IPS-20b (cell line): Measurements from ENCODE around the gene NLRC3.

Source experiments
- H3K27ac ChIP-seq: one replicate; pipeline ENCODE4 v1.5.1; 2013; ENCODE audit warnings: low read length
- H3K27me3 ChIP-seq: 2 replicates; pipeline ENCODE4 v1.6.1; 2013; ENCODE audit warnings: mild to moderate bottlenecking, low read length, inconsistent platforms; ENCODE audit not compliant: insufficient read depth
- H3K36me3 ChIP-seq: 2 replicates; pipeline ENCODE4 v1.6.1; 2013; ENCODE audit warnings: low read depth, mild to moderate bottlenecking, inconsistent platforms, low read length, moderate library complexity; ENCODE audit not compliant: insufficient read depth
- H3K4me1 ChIP-seq: 2 replicates; pipeline ENCODE4 v1.6.1; 2013; ENCODE audit warnings: mild to moderate bottlenecking, control low read depth, inconsistent platforms, low read length, moderate library complexity; ENCODE audit not compliant: insufficient read depth
- H3K4me3 ChIP-seq: 2 replicates; pipeline ENCODE4 v1.5.1; 2013; ENCODE audit warnings: mild to moderate bottlenecking, low read length, inconsistent platforms
- H3K9ac ChIP-seq: 2 replicates; pipeline ENCODE4 v1.6.1; 2013; ENCODE audit warnings: low read depth, mild to moderate bottlenecking, inconsistent platforms, low read length, moderate library complexity
- H3K9me3 ChIP-seq: 2 replicates; pipeline ENCODE4 v1.6.1; 2013; ENCODE audit warnings: mild to moderate bottlenecking, low read depth, low read length, inconsistent platforms; ENCODE audit not compliant: insufficient read depth

The NLRC3 gene

DNA sequence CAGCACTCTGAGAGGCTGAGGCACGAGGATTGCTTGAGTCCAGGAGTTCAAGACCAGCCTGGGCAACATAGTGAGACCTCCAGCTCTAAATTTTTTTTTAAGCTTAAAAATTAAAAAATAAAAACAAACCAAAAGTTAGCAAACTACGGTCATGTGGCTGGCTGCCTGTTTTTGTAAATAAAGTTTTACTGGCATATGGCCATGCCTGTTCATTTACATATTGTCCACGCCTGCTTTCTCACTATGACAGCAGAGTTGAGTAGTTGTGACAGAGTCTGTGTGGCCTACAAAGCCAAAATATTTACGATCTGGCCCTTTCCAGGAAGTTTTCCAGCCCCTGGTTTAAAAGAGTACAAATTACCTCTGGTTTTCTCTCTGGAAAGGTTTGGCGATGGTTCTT lies 30.9 kb upstream of the NLRC3 start:
- Histone ChIP-seq H3K4me1 (peaks cover 10% of the 10 kb centered on the region; the same call in 1 of the 2 replicates), H3K27ac (no peak overlapping the region), H3K9me3 (no peaks in the 10 kb centered on the region), H3K4me3 (no peak overlapping the region), H3K9ac (no peak overlapping the region), H3K36me3 (peaks cover 27% of the 10 kb centered on the region), H3K27me3 (no peaks in the 10 kb centered on the region)

- peaks cover 7% of the 10 kb centered on the region; the same call in 1 of the 2 replicates for H3K4me1 ChIP-seq
- H3K36me3 ChIP-seq, result peaks cover 31% of the 10 kb centered on the region
- no peaks in the 10 kb centered on the region for H3K27me3 ChIP-seq
- no peak overlapping the region for H3K27ac ChIP-seq
- no peak overlapping the region; the same call in 1 of the 2 replicates for H3K9ac ChIP-seq
- H3K9me3 ChIP-seq, result no peaks in the 10 kb centered on the region
- no peak overlapping the region for H3K4me3 ChIP-seq
These were observed 30.4 kb upstream of the NLRC3 start for GRCh38 chr16:3607634-3608033.

DNA sequence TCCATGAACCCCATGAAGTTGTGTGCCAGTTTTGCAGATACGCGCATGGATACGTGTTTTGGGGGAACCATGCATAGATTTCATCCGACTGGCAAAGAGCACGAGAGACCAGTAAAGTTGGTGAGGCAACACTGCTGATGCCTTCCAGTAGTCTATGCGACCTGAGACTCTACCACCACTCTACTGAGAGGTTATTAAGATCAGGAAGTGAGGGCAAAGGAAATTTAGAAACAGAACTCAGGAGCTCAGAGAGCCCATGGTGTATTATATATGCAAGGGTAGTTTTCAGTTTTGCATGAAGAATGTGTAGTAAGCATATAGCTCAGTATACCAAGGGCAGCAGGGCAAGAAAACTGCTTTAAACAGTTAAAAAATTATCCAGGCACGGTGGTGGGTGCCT lies 30.0 kb upstream of the NLRC3 start:
- Histone ChIP-seq H3K36me3 (peaks cover 36% of the 10 kb centered on the region), H3K27me3 (no peaks in the 10 kb centered on the region), H3K9me3 (no peaks in the 10 kb centered on the region), H3K27ac (no peak overlapping the region), H3K9ac (no peak overlapping the region), H3K4me3 (no peak overlapping the region), H3K4me1 (peaks cover 6% of the 10 kb centered on the region; the same call in 1 of the 2 replicates)

DNA sequence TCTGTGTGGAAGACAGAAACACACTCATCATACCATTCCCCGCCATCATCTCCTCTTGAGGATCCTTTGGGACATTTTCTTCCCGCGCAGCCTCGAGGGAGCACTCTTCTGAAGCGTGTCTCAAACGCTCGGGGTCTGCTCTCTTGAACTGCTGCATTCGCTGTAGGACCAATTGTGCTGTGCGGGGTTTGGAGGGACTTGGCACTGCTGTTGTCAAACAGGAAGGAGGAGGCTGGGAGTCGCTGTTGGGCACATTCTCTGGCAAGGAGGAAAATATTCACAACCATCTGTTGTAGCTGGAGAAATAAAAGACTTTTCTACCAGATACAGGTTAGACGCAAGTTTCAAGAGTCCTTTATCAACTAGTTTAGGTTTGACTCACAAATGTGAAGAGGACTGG lies 29.2 kb upstream of the NLRC3 start:
- Histone ChIP-seq H3K27me3 (no peaks in the 10 kb centered on the region), H3K4me3 (no peak overlapping the region), H3K4me1 (peaks cover 6% of the 10 kb centered on the region; the same call in 1 of the 2 replicates), H3K27ac (no peak overlapping the region), H3K9ac (no peak overlapping the region), H3K9me3 (no peaks in the 10 kb centered on the region), H3K36me3 (peaks cover 43% of the 10 kb centered on the region)

GRCh38 chr16:3602320-3602653 lies 25.1 kb upstream of the NLRC3 start:
- no peaks in the 10 kb centered on the region for H3K27me3 ChIP-seq
- H3K27ac ChIP-seq, result no peak overlapping the region
- H3K9ac ChIP-seq, result no peak overlapping the region
- H3K36me3 ChIP-seq, result peaks cover 59% of the 10 kb centered on the region
- no peak overlapping the region for H3K4me3 ChIP-seq
- H3K4me1 ChIP-seq, result no peaks in the 10 kb centered on the region
- H3K9me3 ChIP-seq, result peaks cover 18% of the 10 kb centered on the region

DNA sequence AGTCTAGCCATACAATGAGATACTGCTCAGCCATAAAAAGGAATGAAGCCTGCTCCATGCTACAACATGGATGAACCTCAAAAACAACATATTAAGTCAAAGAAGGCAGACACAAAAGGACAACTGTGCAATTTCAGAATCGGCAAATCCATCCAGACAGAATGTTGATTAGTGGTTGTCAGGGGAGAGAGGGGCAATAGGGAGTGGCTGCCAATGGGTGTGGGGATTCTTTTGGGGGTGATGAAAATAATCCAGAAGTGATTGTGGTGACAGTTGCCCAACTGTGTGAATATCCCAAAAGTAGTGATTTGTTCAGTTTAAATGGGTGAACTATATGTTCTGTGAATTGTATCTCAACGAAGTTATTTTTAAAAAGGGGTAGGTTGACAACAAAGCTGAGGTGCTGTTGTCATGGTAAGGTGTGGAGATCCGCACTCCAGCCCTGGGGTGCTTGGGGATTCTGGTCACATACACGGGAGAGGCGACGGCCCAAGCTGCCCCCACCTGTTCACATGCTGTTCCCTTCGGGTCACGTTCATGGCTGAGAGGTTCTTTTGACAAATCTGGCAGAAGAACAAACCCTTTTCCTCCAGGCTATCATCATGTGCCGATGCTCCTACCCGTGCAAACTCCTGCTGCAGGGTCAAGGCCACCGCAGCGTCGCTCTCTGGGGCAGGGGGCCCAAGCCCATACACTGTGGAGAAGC lies 24.6 kb upstream of the NLRC3 start:
- Histone ChIP-seq H3K27ac (no peak overlapping the region), H3K9me3 (peaks cover 18% of the 10 kb centered on the region), H3K36me3 (peaks cover 59% of the 10 kb centered on the region), H3K4me3 (no peak overlapping the region), H3K27me3 (no peaks in the 10 kb centered on the region), H3K9ac (no peak overlapping the region), H3K4me1 (no peaks in the 10 kb centered on the region)

DNA sequence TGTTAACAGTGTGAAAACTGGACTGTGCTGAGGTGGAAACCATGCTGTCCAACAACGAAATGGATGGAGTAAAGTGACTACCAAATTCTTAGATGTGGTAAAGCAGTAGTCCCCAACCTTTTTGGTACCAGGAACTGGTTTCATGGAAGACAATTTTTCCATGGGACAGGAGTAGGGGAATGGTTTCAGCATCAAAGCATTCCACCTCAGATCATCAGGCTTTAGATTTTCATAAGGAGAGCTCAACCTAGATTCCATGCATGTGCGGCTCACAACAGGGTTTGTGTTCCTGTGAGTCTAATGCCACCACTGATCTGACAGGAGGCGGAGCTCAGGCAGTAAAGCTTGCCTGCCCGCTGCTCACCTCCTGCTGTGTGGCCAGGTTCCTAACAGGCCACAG lies 22.7 kb upstream of the NLRC3 start:
- H3K9me3 ChIP-seq, result peaks cover 18% of the 10 kb centered on the region
- H3K27me3 ChIP-seq, result no peaks in the 10 kb centered on the region
- H3K9ac ChIP-seq, result no peak overlapping the region
- no peaks in the 10 kb centered on the region for H3K4me1 ChIP-seq
- H3K27ac ChIP-seq, result no peak overlapping the region
- H3K4me3 ChIP-seq, result no peak overlapping the region
- H3K36me3 ChIP-seq, result peaks cover 56% of the 10 kb centered on the region

GRCh38 chr16:3599121-3599520 lies 21.9 kb upstream of the NLRC3 start:
- H3K4me1 ChIP-seq, result no peaks in the 10 kb centered on the region
- H3K36me3 ChIP-seq, result peaks cover 53% of the 10 kb centered on the region
- no peak overlapping the region for H3K4me3 ChIP-seq
- peaks cover 18% of the 10 kb centered on the region for H3K9me3 ChIP-seq
- H3K9ac ChIP-seq, result no peak overlapping the region
- no peaks in the 10 kb centered on the region for H3K27me3 ChIP-seq
- no peak overlapping the region for H3K27ac ChIP-seq

DNA sequence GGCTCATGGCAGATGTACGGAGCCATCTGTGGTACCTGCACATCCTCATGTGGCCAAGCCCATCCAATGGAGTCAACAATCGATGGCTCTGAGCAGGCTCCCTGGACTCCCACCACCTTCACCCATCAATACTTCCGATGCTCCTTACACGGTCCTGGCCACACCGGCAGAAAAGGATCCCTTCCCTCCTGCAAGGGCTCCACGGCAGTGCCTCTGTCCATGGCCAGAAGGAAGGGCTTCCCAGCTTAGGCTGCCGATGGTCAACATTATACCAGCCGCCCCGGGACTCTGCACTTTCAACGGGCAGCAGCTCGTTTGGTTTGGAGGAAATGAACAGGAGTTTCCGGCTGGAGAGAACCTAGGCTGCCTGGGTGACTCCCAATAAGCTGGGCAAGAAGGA lies 21.0 kb upstream of the NLRC3 start:
- Histone ChIP-seq H3K36me3 (peaks cover 47% of the 10 kb centered on the region), H3K4me3 (no peak overlapping the region), H3K27me3 (no peaks in the 10 kb centered on the region)

DNA sequence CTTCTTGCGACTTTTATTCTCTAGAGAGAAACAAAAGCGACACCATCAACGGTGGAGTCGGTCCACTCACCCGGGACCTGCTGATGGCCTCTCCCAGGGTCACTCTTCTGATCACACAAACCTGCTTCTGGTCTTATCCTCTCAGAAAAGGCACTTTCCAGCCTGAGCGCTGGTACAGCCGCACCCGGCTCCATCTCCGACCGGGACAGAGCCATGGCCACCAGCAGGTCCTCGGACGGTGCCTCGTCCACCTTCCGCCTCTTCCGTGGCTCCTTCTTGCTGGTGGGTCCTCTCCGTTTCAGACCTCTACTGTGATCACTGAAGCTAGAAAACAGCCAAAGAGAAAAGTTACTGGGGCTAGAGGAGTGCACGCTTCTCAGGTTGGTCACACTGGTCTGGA lies 20.5 kb upstream of the NLRC3 start:
- peaks cover 42% of the 10 kb centered on the region for H3K36me3 ChIP-seq
- no peak overlapping the region for H3K9ac ChIP-seq
- H3K27me3 ChIP-seq, result no peaks in the 10 kb centered on the region
- H3K27ac ChIP-seq, result no peak overlapping the region
- no peaks in the 10 kb centered on the region for H3K4me1 ChIP-seq
- peaks cover 18% of the 10 kb centered on the region for H3K9me3 ChIP-seq
- no peak overlapping the region for H3K4me3 ChIP-seq

More for the DNA sequence above, 21.0 kb upstream of the NLRC3 start:
- peaks cover 18% of the 10 kb centered on the region for H3K9me3 ChIP-seq
- no peak overlapping the region for H3K27ac ChIP-seq
- no peaks in the 10 kb centered on the region for H3K4me1 ChIP-seq
- no peak overlapping the region for H3K9ac ChIP-seq

DNA sequence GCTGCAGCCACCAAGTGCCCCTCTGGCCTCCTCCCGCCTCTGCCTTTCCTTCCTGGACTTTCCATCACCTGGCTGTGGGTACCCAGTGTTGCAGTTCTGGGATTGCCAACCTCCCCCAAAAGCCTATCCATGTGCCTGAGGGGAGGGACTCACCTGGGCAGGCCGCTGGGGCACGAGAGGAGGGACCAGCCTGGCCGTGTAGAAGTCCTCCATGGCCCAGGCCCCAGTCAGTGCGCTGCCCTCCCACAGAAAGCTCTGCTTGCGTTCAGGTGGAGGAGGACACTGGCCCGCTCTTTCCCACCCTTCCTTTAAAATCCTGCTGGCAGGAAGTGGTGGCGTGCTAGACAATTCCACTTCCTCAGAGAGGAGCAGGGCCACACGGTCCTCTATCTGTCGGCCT lies 20.0 kb upstream of the NLRC3 start:
- Histone ChIP-seq H3K27me3 (no peaks in the 10 kb centered on the region), H3K27ac (no peak overlapping the region), H3K4me3 (no peak overlapping the region), H3K4me1 (no peaks in the 10 kb centered on the region), H3K36me3 (peaks cover 41% of the 10 kb centered on the region), H3K9ac (no peak overlapping the region), H3K9me3 (peaks cover 18% of the 10 kb centered on the region)

DNA sequence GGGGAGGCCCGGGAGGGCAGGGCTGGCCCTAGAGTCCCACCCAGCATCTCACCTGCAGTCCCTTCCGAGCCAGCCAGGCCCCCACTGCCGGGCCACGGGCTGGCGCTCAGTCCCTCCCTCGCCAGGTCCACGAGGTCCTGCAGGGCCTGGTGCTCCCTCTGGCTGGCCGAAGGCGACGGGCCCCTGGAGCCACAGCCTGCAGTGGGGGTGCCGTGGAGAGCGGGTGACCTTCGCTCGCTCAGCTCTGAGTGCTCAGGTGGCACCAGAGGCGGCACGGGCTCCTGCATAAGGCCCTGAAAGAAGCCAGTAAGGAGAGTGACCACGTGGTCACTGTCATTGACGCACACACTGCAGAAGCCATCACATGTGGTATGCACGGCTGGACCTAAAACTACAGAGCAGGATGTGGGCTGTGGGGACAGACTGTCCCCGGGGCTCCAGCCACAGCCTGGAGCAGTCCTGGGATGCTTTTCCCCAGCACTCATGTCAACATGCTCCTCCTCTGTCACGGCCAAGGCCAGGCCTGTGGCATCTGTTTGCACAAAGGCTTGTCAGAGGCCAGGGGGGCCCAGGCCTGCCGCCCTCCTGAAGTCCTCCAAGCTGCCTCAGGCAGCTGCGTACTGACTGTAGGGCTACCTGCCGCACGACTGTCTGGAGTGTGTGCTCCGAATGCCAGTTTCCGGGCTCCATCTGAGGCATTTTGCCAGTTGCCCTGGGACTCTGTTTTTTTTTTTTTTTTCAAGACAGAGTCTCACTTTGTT lies 19.1 kb upstream of the NLRC3 start:
- no peaks in the 10 kb centered on the region for H3K27me3 ChIP-seq
- H3K4me3 ChIP-seq, result no peak overlapping the region
- H3K27ac ChIP-seq, result no peak overlapping the region
- peaks cover 33% of the 10 kb centered on the region for H3K36me3 ChIP-seq
- H3K4me1 ChIP-seq, result no peaks in the 10 kb centered on the region
- H3K9ac ChIP-seq, result no peak overlapping the region
- H3K9me3 ChIP-seq, result peaks cover 18% of the 10 kb centered on the region
